AG10803 (cell line): Measurements from ENCODE around the gene MYO10.

Experiments
- DNase-seq: peaks from one replicate; pipeline ENCODE4 v3.0.0; 2010; ENCODE audit warnings: low read depth
- H3K4me3 ChIP-seq: 2 replicates; pipeline ENCODE4 v1.5.1; 2011; ENCODE audit warnings: mild to moderate bottlenecking, low read length, control low read depth
- TF ChIP-seq, protein P1 (sequence below): conservative IDR thresholded peaks from 2 replicates; pipeline ENCODE4 v1.5.1; 2011; ENCODE audit warnings: mild to moderate bottlenecking, low read length, control low read depth, inconsistent platforms

The MYO10 gene

DNA sequence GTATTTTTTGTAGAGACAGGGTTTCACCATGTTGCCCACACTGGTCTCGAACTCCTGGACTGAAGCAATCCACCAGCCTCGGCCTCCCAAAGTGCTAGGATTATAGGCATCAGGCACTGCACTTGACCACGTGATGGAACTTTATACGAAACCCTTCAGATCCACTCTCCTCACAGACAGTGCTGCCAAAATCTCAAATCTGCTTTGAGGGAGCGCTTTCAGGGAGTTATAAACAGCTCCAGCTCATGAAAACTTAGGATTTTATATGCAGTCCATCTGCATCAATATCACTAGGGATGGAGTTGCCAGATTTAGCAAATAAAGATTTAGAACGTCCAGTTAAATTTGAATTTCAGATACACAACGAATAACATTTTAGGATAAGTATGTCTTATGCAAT, 25.0 kb upstream of the MYO10 start:
- TF ChIP-seq, protein P1, sequence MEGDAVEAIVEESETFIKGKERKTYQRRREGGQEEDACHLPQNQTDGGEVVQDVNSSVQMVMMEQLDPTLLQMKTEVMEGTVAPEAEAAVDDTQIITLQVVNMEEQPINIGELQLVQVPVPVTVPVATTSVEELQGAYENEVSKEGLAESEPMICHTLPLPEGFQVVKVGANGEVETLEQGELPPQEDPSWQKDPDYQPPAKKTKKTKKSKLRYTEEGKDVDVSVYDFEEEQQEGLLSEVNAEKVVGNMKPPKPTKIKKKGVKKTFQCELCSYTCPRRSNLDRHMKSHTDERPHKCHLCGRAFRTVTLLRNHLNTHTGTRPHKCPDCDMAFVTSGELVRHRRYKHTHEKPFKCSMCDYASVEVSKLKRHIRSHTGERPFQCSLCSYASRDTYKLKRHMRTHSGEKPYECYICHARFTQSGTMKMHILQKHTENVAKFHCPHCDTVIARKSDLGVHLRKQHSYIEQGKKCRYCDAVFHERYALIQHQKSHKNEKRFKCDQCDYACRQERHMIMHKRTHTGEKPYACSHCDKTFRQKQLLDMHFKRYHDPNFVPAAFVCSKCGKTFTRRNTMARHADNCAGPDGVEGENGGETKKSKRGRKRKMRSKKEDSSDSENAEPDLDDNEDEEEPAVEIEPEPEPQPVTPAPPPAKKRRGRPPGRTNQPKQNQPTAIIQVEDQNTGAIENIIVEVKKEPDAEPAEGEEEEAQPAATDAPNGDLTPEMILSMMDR, result no peak
- no peak for DNase-seq
- H3K4me3 ChIP-seq, result no peak overlapping the region

DNA sequence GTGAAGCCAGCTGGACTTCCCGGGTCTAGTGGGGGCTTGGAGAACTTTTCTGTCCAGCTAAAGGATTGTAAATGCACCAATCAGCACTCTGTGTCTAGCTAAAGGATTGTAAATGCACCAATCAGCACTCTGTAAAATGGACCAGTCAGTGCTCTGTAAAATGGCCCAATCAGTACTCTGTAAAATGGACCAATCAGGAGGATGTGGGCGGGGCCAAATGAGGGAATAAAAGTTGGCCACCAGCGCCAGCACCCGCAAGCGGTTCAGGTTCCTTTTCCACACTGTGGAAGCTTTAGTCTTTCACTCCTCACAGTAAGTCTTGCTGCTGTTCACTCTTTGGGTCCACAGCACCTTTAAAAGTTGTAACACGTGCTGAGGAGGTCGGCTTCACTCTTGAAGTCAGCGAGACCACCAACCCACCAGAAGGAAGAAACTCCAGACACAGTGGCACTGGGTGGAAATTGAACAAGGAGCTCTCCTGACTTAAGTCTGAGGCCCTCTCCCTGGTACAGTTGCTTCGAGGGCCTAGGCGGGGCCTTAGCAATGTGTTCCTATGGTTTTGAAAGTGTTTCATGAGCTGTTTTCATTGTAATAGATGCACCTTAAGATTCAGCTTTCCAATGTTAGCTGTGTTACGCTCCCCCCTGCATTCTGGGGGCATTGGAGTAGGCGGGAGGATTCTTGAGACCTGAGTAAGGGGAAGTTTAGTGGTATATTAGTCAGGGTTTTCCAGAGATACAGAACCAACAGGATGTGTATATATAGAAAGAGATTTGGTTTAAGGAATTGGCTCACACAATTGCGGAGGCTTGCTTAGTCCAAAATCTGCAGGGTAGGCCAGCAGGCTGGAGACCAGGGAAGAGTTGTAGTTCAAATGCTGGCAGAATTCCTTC, 21.5 kb upstream of the MYO10 start:
- DNase-seq, result peak; percentile 88
- TF ChIP-seq, protein P1, result no peak
- H3K4me3 ChIP-seq, result no peak overlapping the region

GRCh38 chr5:16953729-16954128, 17.6 kb upstream of the MYO10 start:
- no peak for DNase-seq
- TF ChIP-seq, protein P1, result no peak
- H3K4me3 ChIP-seq, result no peak overlapping the region

DNA sequence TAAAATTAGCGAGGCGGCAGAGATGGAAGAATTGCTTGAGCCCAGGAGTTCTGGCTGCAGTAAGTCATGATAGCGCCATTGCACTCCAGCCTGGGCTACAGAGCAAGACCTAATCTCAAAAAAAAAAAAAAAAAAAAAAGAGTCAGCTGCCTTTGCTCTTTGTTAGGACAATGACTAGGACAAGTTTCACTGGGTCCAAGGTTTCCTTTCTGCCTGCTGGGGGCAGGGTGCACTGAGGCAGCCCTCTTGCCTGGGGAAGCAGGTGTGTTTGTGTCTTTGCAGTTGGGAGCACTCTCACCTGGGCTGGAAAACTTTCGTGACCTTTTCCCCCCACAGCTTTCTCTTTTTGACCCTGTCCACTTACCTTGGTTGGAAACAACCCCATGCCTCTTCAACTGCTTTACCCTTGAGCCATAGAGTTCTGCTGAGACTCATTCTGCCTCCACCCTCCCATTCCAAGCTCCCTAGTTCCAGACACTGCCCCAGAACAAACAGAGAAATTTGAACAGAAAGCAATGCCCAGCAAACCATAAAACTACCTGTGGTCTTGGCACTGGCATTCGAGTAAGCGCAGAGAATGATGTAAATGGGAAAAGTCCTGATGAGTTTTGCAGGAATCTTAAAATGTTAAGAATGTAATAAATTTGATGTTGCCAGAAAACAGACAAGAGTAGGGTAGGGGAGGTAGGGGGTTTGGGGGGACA, 17.0 kb upstream of the MYO10 start:
- no peak for DNase-seq
- no peak overlapping the region for H3K4me3 ChIP-seq
- TF ChIP-seq, protein P1, result no peak

GRCh38 chr5:16946725-16947124, 10.6 kb upstream of the MYO10 start:
- TF ChIP-seq, protein P1, result no peak
- DNase-seq, result no peak

GRCh38 chr5:16944816-16945562, 8.9 kb upstream of the MYO10 start:
- no peak for DNase-seq
- TF ChIP-seq, protein P1, result no peak
- no peak overlapping the region for H3K4me3 ChIP-seq

More at GRCh38 chr5:16946725-16947124, 10.6 kb upstream of the MYO10 start:
- H3K4me3 ChIP-seq, result no peak overlapping the region
